Ishikawa (cell line): ENCODE results near the gene VIPAS39.

Experiments
- EP300 ChIP-seq: IDR thresholded peaks from 2 replicates; pipeline ENCODE4 v1.6.1; 2012; ENCODE audit warnings: borderline replicate concordance
- TAF1 ChIP-seq: IDR thresholded peaks from 2 replicates; pipeline ENCODE4 v1.6.1; 2012; ENCODE audit warnings: low read depth, mild to moderate bottlenecking
- TF ChIP-seq, protein P1 (sequence below): IDR thresholded peaks from 2 replicates; pipeline ENCODE4 v1.6.1; 2012; ENCODE audit warnings: low read depth, mild to moderate bottlenecking

DNA sequence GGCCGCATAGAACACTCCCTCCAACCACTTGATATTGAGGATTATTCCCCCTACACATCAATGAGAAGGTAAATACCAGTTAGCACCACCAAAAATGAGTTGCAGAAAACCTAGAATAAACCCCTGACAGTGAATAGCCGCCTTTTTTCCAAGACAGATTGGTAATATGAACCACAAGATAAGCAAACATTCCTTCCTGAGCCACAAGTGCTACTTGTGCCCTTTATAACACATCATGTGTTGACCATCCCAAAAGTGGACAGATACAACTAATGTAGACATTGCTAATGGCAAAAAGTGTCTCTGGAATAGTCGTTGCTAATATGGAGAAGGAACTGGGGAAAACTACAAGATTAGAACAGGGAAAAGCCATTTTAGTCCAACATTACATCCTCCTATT lies 51.3 kb downstream of the VIPAS39 start:
- TF ChIP-seq, protein P1, sequence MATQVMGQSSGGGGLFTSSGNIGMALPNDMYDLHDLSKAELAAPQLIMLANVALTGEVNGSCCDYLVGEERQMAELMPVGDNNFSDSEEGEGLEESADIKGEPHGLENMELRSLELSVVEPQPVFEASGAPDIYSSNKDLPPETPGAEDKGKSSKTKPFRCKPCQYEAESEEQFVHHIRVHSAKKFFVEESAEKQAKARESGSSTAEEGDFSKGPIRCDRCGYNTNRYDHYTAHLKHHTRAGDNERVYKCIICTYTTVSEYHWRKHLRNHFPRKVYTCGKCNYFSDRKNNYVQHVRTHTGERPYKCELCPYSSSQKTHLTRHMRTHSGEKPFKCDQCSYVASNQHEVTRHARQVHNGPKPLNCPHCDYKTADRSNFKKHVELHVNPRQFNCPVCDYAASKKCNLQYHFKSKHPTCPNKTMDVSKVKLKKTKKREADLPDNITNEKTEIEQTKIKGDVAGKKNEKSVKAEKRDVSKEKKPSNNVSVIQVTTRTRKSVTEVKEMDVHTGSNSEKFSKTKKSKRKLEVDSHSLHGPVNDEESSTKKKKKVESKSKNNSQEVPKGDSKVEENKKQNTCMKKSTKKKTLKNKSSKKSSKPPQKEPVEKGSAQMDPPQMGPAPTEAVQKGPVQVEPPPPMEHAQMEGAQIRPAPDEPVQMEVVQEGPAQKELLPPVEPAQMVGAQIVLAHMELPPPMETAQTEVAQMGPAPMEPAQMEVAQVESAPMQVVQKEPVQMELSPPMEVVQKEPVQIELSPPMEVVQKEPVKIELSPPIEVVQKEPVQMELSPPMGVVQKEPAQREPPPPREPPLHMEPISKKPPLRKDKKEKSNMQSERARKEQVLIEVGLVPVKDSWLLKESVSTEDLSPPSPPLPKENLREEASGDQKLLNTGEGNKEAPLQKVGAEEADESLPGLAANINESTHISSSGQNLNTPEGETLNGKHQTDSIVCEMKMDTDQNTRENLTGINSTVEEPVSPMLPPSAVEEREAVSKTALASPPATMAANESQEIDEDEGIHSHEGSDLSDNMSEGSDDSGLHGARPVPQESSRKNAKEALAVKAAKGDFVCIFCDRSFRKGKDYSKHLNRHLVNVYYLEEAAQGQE = no peak
- TF ChIP-seq TAF1 (no peak), EP300 (no peak)
